NCI-H128 (cell line): ENCODE results near the gene FDX1.

Experiments
- DNase-seq: peaks from one replicate; lab custom pipeline; 2025; ENCODE audit not compliant: unreplicated experiment; lab: John Stamatoyannopoulos, UW

FDX1 gene

DNA sequence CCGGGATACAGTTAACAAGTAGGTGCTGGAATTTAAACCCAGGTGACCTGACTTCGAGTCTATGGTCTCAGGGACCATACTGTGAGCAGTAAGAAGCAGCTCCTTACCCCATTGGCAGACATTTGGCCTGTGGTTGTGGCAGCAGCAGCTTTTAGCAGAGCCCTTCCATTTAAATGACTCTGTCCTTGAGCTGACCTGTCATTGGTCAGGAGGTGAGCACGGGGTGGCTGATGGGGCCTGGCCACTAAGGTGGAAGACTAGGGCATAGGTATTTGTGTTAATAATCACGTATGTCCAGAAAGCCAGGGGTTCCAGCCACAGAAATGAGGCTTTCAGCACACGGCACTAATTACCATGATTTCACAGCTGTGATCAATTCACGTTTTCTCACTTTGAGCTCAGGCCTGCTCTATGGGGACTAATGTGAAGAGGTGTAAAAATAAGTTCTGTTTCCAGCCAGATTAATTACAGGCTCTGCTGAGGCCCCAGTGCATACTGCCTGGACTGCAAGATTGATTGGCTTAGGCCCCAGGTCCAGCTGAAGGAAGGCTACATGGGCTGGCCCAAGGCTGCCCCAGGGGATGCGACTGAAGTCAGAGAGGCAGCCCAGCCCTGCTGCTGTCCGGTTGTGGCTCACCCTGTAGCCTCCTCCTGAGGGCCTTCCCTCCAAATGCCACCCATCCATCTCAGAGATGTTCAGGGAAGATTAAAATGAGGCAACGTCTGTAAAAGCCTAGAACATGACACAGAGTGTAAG lies 76.0 kb downstream of the FDX1 start:
- no peak for DNase-seq

- no peak for DNase-seq
Measured at GRCh38 chr11:110507328-110507727, 77.6 kb downstream of the FDX1 start.

DNA sequence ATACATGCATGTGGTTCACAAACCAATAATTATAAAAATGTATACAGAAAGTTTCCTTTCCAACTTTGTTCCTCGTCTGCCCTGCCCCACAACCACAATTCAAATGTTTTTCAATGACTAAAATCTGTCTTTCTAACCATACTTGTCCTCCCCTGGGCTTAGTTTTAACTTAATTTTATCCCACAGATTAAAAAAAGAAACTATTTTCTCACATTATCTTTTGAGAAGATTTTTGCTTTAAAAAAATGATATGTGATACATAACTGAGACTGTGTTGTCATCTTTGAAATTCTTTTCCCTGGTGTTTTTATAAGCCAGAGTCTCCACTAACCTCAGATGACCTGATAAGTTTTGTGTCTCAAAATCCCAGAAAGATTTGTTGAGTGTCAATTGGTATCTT lies 79.0 kb downstream of the FDX1 start:
- DNase-seq = no peak

- no peak for DNase-seq
Measured at GRCh38 chr11:110509472-110509871, 79.7 kb downstream of the FDX1 start.

GRCh38 chr11:110512026-110512425 lies 82.3 kb downstream of the FDX1 start:
- no peak for DNase-seq

DNA sequence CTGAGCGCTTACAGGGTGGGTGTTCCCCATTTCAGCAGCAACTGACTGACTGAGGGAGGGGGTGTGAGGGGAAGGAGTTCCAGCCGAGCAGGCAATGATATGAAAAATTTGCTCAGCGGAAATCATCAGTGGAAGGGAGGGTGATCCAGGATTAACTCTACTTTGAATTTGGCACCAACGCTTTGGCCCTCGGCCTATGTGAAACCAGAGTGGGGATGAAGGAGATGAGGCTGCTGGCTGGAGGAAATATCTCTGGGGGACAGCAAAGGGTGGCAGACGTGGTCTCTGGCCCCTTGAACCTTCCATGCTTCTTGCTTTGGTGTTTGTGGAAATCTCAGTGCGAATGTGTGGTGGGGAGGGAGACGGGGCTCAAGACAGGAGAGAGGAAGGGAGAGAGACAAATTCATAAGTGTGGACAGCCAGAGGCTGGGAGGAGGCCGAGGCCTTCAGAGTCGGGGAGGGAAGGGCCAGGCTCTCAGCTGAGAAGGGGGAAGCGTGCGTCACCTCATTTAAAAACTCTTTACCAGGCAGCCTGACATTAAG lies 83.6 kb downstream of the FDX1 start:
- no peak for DNase-seq

GRCh38 chr11:110513846-110514437 lies 84.2 kb downstream of the FDX1 start:
- no peak for DNase-seq
